ENCODE results near the gene ITGAE.

ITGAE gene

GRCh38 chr17:3766779-3767178 lies 34.2 kb downstream of the ITGAE start:
- FAIRE-seq (no peak), DNase-seq (ENCODE audit: insufficient read length, low spot score) (no peak)

GRCh38 chr17:3765981-3766380 lies 35.0 kb downstream of the ITGAE start:
- FAIRE-seq (no peak), DNase-seq (ENCODE audit: insufficient read length, low spot score) (no peak)

GRCh38 chr17:3763777-3764170 lies 37.2 kb downstream of the ITGAE start:
- DNase-seq (ENCODE audit: insufficient read length, low spot score) = no peak
- FAIRE-seq = no peak

- no peak for FAIRE-seq
- no peak for DNase-seq (ENCODE audit: insufficient read length, low spot score)
Measured at GRCh38 chr17:3762922-3763776, 37.8 kb downstream of the ITGAE start.

- DNase-seq (ENCODE audit: insufficient read length, low spot score) (no peak), FAIRE-seq (no peak)
Measured at GRCh38 chr17:3761918-3762380, 39.0 kb downstream of the ITGAE start.

GRCh38 chr17:3761036-3761917 lies 39.7 kb downstream of the ITGAE start:
- FAIRE-seq = no peak
- no peak for DNase-seq (ENCODE audit: insufficient read length, low spot score)

GRCh38 chr17:3759597-3760216 lies 41.3 kb downstream of the ITGAE start:
- no peak for FAIRE-seq
- DNase-seq (ENCODE audit: insufficient read length, low spot score) = no peak

GRCh38 chr17:3755335-3756030 lies 45.5 kb downstream of the ITGAE start:
- no peak for DNase-seq (ENCODE audit: insufficient read length, low spot score)

GRCh38 chr17:3754458-3755334 lies 46.3 kb downstream of the ITGAE start:
- FAIRE-seq (no peak), DNase-seq (ENCODE audit: insufficient read length, low spot score) (no peak)

More at GRCh38 chr17:3755335-3756030, 45.5 kb downstream of the ITGAE start:
- FAIRE-seq = no peak

GRCh38 chr17:3754066-3754457 lies 46.9 kb downstream of the ITGAE start:
- DNase-seq (ENCODE audit: insufficient read length, low spot score) = no peak
- no peak for FAIRE-seq

- DNase-seq (ENCODE audit: insufficient read length, low spot score) (no peak), FAIRE-seq (no peak)
Measured at GRCh38 chr17:3753624-3754023, 47.4 kb downstream of the ITGAE start.

GRCh38 chr17:3751836-3752235 lies 49.2 kb downstream of the ITGAE start:
- FAIRE-seq (no peak), DNase-seq (ENCODE audit: insufficient read length, low spot score) (no peak)

- DNase-seq (ENCODE audit: insufficient read length, low spot score) = no peak
Measured at GRCh38 chr17:3750926-3751325, 50.1 kb downstream of the ITGAE start.

GRCh38 chr17:3750296-3750695 lies 50.7 kb downstream of the ITGAE start:
- no peak for FAIRE-seq
- no peak for DNase-seq (ENCODE audit: insufficient read length, low spot score)

More at GRCh38 chr17:3750926-3751325, 50.1 kb downstream of the ITGAE start:
- no peak for FAIRE-seq

- FAIRE-seq = no peak
- no peak for DNase-seq (ENCODE audit: insufficient read length, low spot score)
Measured at GRCh38 chr17:3748576-3748975, 52.4 kb downstream of the ITGAE start.

- FAIRE-seq (no peak), DNase-seq (ENCODE audit: insufficient read length, low spot score) (no peak)
Measured at GRCh38 chr17:3747805-3748204, 53.2 kb downstream of the ITGAE start.

GRCh38 chr17:3745071-3745470 lies 55.9 kb downstream of the ITGAE start:
- DNase-seq (ENCODE audit: insufficient read length, low spot score) = no peak
- FAIRE-seq = no peak

- DNase-seq (ENCODE audit: insufficient read length, low spot score) (no peak), FAIRE-seq (no peak)
Measured at GRCh38 chr17:3744014-3744413, 57.0 kb downstream of the ITGAE start.

GRCh38 chr17:3740611-3741073 lies 60.3 kb downstream of the ITGAE start:
- DNase-seq (ENCODE audit: insufficient read length, low spot score) (no peak), FAIRE-seq (no peak)

All from HTR-8/SVneo (cell line).